22Rv1 (cell line): ENCODE measurements around the gene BTBD9.

ENCODE experiments used
- ZFX ChIP-seq: fragments of 450-650 bp; IDR thresholded peaks from 2 replicates; pipeline ENCODE4 v1.6.1; 2017; ENCODE audit warnings: antibody characterized with exemption, borderline replicate concordance
- TF ChIP-seq, protein P1 (sequence below): fragments of 450-650 bp; IDR thresholded peaks from 2 replicates; pipeline ENCODE4 v1.5.1; 2017; ENCODE audit warnings: mild to moderate bottlenecking

DNA sequence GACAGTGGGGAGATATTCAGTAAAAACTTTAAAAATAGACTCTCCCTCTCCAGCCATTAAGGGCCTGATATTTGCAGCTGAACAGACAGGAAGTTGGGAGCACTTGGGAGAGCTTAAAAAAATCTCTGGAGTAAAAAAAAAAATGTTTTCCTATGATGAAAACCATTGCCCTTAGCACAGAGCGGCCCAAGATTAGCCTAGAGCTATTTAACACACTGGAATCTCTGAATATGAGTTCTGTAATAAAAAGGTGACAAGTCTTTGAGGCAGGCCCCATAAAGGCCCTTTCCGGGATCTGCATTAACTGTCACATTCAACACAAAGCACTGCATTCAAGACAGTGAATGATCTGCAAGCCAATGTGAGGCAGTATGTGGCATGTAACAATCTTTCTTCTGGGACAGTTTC is 426.5 kb downstream of the BTBD9 start:
- TF ChIP-seq, protein P1, sequence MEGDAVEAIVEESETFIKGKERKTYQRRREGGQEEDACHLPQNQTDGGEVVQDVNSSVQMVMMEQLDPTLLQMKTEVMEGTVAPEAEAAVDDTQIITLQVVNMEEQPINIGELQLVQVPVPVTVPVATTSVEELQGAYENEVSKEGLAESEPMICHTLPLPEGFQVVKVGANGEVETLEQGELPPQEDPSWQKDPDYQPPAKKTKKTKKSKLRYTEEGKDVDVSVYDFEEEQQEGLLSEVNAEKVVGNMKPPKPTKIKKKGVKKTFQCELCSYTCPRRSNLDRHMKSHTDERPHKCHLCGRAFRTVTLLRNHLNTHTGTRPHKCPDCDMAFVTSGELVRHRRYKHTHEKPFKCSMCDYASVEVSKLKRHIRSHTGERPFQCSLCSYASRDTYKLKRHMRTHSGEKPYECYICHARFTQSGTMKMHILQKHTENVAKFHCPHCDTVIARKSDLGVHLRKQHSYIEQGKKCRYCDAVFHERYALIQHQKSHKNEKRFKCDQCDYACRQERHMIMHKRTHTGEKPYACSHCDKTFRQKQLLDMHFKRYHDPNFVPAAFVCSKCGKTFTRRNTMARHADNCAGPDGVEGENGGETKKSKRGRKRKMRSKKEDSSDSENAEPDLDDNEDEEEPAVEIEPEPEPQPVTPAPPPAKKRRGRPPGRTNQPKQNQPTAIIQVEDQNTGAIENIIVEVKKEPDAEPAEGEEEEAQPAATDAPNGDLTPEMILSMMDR = no peak
- no peak for TF ChIP-seq ZFX
